ENCODE data around the gene RPTOR. TPM values are rescaled to one million over a fixed set of nuclear protein-coding genes. Genes with fewer than 3 reads are reported as not detected.

The RPTOR gene
- total RNA-seq, 1 donor from 2014 or later: 53.7 TPM

- Mint-ChIP-seq H3K4me1 (peaks cover 16% of the 10 kb centered on the region), H3K9me3 (no peaks in the 10 kb centered on the region), H3K27ac (no peak overlapping the region), H3K27me3 (ENCODE audit: low read depth) (no peaks in the 10 kb centered on the region), H3K4me3 (no peak overlapping the region), H3K36me3 (peaks cover 13% of the 10 kb centered on the region)
- no peak for TF ChIP-seq CTCF (IDR thresholded peaks at IDR 0.05; ENCODE audit: unreplicated experiment)
- no peak for DNase-seq (ENCODE audit: low spot score in 2 of 2, unreplicated experiment in 2 of 2)
These were observed 95.0 kb downstream of the RPTOR start for GRCh38 chr17:80639658-80640057.

GRCh38 chr17:80640366-80641084, 95.9 kb downstream of the RPTOR start:
- Mint-ChIP-seq H3K4me1 (peaks cover 22% of the 10 kb centered on the region), H3K36me3 (peaks cover 13% of the 10 kb centered on the region), H3K27me3 (ENCODE audit: low read depth) (no peaks in the 10 kb centered on the region), H3K27ac (no peak overlapping the region), H3K4me3 (no peak overlapping the region), H3K9me3 (no peaks in the 10 kb centered on the region)
- TF ChIP-seq CTCF (IDR thresholded peaks at IDR 0.05; ENCODE audit: unreplicated experiment): no peak
- DNase-seq (ENCODE audit: low spot score in 2 of 2, unreplicated experiment in 2 of 2): no peak

GRCh38 chr17:80643326-80644099, 98.9 kb downstream of the RPTOR start:
- no peak overlapping the region for H3K4me3 Mint-ChIP-seq
- H3K27me3 Mint-ChIP-seq (ENCODE audit: low read depth): no peaks in the 10 kb centered on the region
- no peak overlapping the region for H3K27ac Mint-ChIP-seq

GRCh38 chr17:80644536-80644935, 99.9 kb downstream of the RPTOR start:
- H3K27ac Mint-ChIP-seq: no peak overlapping the region

More at GRCh38 chr17:80643326-80644099, 98.9 kb downstream of the RPTOR start:
- no peak for TF ChIP-seq CTCF (IDR thresholded peaks at IDR 0.05; ENCODE audit: unreplicated experiment)
- no peaks in the 10 kb centered on the region for H3K9me3 Mint-ChIP-seq
- no peak for DNase-seq (ENCODE audit: low spot score in 2 of 2, unreplicated experiment in 2 of 2)
- H3K4me1 Mint-ChIP-seq: peaks cover 16% of the 10 kb centered on the region
- H3K36me3 Mint-ChIP-seq: peaks cover 13% of the 10 kb centered on the region

GRCh38 chr17:80645706-80646325, 101.2 kb downstream of the RPTOR start:
- DNase-seq (ENCODE audit: low spot score in 2 of 2, unreplicated experiment in 2 of 2): no peak
- Mint-ChIP-seq H3K27ac (no peak overlapping the region), H3K9me3 (no peaks in the 10 kb centered on the region), H3K4me1 (peaks cover 25% of the 10 kb centered on the region), H3K4me3 (no peak overlapping the region), H3K27me3 (ENCODE audit: low read depth) (no peaks in the 10 kb centered on the region), H3K36me3 (peaks cover 12% of the 10 kb centered on the region)
- TF ChIP-seq CTCF (IDR thresholded peaks at IDR 0.05; ENCODE audit: unreplicated experiment): no peak

More at GRCh38 chr17:80644536-80644935, 99.9 kb downstream of the RPTOR start:
- no peak for DNase-seq (ENCODE audit: low spot score in 2 of 2, unreplicated experiment in 2 of 2)
- TF ChIP-seq CTCF (IDR thresholded peaks at IDR 0.05; ENCODE audit: unreplicated experiment): no peak
- Mint-ChIP-seq H3K4me1 (peaks cover 15% of the 10 kb centered on the region), H3K4me3 (no peak overlapping the region), H3K27me3 (ENCODE audit: low read depth) (no peaks in the 10 kb centered on the region), H3K9me3 (no peaks in the 10 kb centered on the region), H3K36me3 (peaks cover 13% of the 10 kb centered on the region)

Data from mesothelial cell of epicardium (in vitro differentiated cells).